Activated CD4-positive, alpha-beta T cell treated with anti-CD3 and anti-CD28 coated beads, Interleukin-2, Interleukin-4, amounts not matched to agents 100 ng/mL and 50 ng/mL, durations not matched to agents 16 hours and 8 hours (primary cell): Measurements from ENCODE around the gene CDK2AP2.
A peak's percentile ranks its signal among the peaks of the same experiment; 100 is the strongest.
"Not testable (repeated sequence)": the region's sequence is repeated elsewhere in the genome, so short reads cannot be mapped to it uniquely, and the experiment has no call there.

Experiments used
- DNase-seq: peaks from one replicate; pipeline ENCODE4 v3.0.0-alpha.2; 2020; ENCODE audit warnings: low spot score

Gene CDK2AP2

GRCh38 chr11:67489885-67490726, 17.9 kb downstream of the CDK2AP2 start:
- DNase-seq: no peak

DNA sequence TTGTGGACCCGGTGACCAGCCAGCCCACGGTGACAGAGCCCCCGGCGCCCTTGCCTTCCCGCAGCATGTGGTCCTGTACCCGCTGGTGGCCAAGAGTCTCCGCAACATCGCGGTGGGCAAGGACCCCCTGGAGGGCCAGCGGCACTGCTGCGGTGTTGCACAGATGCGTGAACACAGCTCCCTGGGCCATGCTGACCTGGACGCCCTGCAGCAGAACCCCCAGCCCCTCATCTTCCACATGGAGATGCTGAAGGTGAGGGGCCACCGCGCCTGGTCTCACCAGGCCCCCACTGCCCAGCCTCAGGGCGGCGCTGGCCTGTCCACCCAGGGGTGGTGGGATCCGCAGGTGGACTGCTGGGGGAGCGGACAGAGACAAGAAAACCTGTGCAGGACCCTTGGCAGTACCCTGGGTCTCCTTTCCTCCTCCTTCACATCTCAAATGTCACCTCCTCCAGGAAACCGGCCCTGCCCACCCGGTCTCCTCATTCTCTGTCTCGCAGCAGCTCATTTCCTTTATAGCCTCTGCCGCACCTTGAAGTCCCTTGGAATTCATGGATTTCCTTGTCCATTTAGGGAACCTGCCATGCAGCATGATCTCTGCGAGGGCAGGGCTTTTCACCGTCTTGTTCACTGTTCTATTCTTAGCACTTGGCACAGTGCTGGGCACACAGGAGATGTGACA, 18.6 kb downstream of the CDK2AP2 start:
- DNase-seq: no peak

DNA sequence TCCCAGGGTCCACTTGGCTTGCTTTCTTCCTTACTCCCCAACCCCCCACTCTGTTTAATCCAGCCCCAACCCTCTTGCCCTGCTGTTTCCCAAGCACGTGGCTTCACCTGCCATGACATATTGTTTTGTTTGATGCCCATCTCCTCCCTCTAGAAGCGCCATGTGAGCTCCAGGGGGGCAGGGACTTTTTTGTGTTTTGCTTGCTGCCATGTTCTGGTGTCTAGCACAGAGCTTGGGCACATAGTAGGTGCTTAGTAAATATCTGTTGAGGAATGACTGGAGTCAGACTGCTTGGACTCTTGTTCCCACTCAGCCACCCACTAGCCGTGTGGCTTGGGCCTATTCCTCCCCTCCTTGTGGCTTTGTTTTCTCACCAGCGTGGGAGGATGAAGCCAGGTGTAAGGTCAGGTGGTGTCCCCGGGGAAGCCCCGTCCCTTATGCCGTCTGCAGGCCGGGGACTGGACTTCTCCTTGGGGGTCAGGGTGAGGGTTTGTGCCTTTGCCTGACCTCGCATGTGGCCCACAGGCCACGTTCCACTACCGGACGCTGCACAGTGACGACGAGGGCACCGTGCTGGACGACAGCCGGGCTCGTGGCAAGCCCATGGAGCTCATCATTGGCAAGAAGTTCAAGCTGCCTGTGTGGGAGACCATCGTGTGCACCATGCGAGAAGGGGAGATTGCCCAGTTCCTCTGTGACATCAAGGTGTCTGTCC, 21.3 kb downstream of the CDK2AP2 start:
- DNase-seq: peak; percentile 69

- DNase-seq: peak; percentile 84
Observed at GRCh38 chr11:67485873-67486361, 22.0 kb downstream of the CDK2AP2 start.

DNA sequence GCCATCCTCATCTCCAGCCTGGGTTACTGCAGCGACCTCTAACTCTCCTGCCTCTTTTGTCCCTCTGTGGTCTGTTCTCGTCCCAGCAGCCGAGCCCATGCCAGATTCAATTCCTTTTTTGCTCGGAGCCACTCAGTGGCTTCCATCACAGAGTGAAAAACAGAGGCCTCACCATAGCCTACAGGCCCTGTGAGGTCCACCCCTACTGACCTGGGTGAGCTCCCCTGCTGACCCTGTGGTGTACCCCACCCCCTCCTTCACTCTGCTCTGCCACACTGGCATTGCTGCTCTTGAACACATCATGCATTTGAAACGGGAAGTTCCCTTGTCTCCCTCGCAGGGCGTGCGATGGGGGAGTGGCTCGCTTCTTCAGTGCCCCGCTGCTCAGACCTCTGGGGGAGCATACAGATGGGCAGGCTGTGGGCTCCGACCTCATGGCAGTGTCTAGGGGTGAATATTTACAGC, 23.1 kb downstream of the CDK2AP2 start:
- peak; percentile 87 for DNase-seq

DNA sequence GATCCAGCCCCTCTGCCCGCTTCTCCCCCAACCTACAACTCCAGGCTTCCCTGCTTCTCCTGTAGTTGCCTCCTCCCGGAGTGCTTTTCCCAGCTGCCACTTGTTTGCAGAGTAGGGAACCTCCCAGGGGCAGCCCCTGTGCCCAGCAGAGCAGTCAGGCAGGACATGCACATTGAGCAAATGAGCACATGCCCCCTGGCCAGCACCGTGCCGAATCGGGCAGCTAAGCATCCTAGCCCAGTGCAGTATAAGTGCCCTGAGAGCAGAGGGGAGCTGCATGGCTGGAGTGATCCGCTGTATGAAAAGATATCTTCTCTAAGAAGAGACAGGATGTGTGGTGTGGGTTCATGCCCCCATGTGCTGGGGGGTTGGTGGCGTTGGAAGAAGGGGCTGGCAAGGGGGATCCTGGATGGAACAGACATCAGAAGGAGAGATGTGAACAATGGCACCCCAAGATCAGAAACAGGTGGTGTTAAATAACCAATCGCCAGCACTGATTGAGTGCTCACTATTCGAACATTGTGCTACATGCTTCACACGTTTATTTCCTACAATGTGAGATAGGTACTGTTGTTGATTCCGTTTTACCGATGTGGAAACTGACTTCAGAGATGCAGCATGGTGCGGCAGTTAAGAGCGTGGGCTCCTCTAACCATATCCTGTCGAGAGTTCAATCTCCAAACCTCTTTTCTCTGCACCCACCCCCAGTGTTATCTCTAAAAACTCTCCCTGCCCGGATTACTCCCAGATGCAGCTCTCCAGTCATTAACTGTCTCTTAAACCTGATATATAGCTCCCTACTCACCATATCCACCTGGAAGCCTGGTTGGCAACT, 23.9 kb downstream of the CDK2AP2 start:
- DNase-seq: peak; percentile 67

DNA sequence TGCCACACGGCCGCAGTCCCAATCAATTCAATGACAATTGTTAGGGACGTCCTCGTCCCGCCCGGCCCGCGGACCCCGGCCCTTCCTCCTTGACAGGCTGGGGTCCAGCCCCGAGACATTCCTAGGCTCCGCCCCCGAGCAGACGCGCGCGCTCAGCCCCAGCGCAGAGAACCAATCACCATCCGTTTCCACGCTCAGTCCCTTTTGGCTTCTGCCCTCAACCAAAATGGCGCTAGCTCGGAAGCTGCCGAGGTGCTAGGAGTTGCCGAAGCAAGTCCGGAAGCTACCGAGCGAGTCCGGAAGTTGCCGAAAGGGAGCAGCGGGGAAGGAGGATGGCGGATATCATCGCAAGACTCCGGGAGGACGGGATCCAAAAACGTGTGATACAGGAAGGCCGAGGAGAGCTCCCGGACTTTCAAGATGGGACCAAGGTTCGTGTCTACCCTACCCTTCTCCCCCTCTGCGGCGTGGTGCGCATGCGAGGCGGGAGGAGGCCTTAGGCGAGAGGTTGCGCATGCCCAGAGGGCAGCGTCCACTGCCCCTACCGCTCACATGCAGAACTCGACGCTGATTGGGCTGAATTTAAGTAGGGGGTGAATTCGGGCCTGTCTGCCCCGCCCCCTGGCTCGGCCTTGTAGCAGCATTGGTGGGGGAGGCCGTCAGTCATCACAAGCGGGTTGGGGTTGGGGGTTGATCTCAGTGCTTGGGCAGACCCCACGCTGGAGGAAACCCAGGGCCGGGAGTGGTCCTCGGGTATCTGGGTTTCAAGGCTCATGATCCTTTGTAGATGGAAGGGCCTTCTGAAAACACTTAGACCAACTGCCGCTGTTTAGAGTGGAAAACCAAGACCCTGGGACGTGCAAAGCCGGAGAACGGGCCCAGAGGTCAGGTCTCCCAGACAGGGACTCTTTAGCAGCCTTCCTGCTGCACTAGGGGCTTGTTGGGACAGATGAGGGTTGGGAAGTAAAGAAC, 24.8 kb downstream of the CDK2AP2 start, which contains the start of gene AIP:
TSS of gene AIP (plus strand) at position 200 of the 972 bp plus-strand sequence. CDS start at position 333, 133 bp downstream.
- peak; percentile 99 for DNase-seq

- no peak for DNase-seq
Observed at GRCh38 chr11:67482275-67482826, 25.6 kb downstream of the CDK2AP2 start.

- DNase-seq: not testable (repeated sequence)
Observed at GRCh38 chr11:67477344-67478050, 30.5 kb downstream of the CDK2AP2 start.

GRCh38 chr11:67476692-67477091, 31.3 kb downstream of the CDK2AP2 start:
- DNase-seq: not testable (repeated sequence)

GRCh38 chr11:67472882-67473281, 35.1 kb downstream of the CDK2AP2 start:
- DNase-seq: no peak

- no peak for DNase-seq
Observed at GRCh38 chr11:67470337-67471002, 37.5 kb downstream of the CDK2AP2 start.

DNA sequence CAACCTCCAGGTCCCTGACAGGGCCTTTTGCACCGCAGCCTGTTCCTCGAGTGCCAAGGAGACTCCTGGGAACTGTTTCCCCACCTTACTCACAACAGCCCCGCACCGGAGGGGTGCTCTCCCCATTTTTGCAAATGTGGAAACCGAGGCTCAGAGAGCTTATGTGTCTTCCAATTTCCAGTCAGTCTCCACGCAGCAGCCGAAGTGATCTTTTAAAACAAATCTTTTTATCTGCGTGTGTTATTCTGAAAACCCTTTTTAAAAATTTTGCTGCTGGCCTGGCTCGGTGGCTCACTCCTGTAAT, 38.5 kb downstream of the CDK2AP2 start:
- DNase-seq: no peak

DNA sequence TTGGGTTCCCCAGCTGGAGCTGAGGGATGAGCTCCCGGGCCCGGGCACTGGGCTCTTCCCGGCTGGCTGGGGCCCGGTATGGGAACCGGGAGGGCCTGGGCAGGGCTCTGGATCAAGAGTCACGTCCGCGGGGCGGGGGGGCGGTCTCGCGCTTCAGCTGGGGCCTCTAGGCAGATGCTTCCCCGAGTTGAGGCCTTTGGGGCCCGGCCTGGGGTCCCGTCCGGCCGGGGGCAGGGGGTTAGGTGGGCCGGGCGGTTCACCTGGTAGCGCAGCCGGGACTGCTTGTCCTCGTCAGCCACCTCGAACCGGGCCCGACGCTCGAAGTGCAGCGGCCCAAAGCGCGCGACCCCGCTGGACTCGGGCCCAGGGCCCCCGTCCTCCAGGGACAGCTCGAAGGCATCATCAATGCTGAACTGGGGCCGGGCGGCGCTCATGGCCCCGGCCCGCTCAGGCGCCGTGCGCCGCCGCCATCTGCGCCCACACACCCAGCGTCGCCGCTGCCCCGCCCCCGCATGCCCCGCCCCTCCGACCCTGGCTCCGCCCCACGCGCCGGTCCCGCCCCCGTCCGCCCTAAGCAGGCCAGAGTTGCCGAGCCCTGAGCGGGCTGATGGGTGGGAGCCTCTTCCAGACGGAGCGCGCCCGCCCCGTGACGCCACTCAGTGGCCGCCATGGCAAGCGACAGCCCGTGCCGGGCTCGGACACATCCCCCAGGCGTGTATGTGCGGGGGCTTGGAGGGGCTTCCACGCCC, 39.0 kb downstream of the CDK2AP2 start, which contains the start of gene TMEM134:
TSS of gene TMEM134 (minus strand) at position 493 of the 749 bp plus-strand sequence. CDS start at position 434, 59 bp downstream.
- peak; percentile 95 for DNase-seq

- no peak for DNase-seq
Observed at GRCh38 chr11:67468456-67468758, 39.6 kb downstream of the CDK2AP2 start.

GRCh38 chr11:67468056-67468455, 39.9 kb downstream of the CDK2AP2 start:
- DNase-seq: no peak

GRCh38 chr11:67466962-67467771, 40.8 kb downstream of the CDK2AP2 start:
- no peak for DNase-seq
